Ovary (tissue), 10 donors: Measurements from ENCODE around the gene DNTT. TPM values are rescaled to one million over a fixed set of nuclear protein-coding genes. Genes with fewer than 3 reads are reported as not detected.

Experiments used
- DNase-seq, 5 donors: peaks; one replicate each; pipeline ENCODE4 v3.0.0-alpha.2; 2019 to 2020
- H3K27ac ChIP-seq, 2 donors: fragments of 200-600 bp; one replicate each; pipeline versions ENCODE4 v1.5.1 to v1.8.0; 2019 to 2022
- H3K27me3 ChIP-seq: fragments of 200-600 bp; one replicate; pipeline ENCODE4 v1.8.0; 2022
- H3K36me3 ChIP-seq: fragments of 200-600 bp; sonication (generic); one replicate; pipeline ENCODE4 v1.5.1; 2019
- H3K4me1 ChIP-seq: one replicate; pipeline ENCODE4 v1.8.1; 2013; ENCODE audit warnings: mild to moderate bottlenecking, moderate library complexity; ENCODE audit not compliant: insufficient read depth
- H3K4me3 ChIP-seq: fragments of 200-600 bp; sonication (generic); one replicate; pipeline ENCODE4 v1.5.1; 2017
- H3K9me3 ChIP-seq, 2 donors: fragments of 200-600 bp in 1 of 2; sonication (generic) in 1 of 2; one replicate each; pipeline versions ENCODE4 v1.5.1 to v1.8.1; 2013 to 2019; ENCODE audit warnings: mild to moderate bottlenecking in 1 of 2, moderate library complexity in 1 of 2
- CTCF ChIP-seq, 3 donors: fragments of 450-650 bp in 2 of 3; fragments of 200-600 bp in 1 of 3; IDR thresholded peaks; one replicate each; pipeline versions ENCODE4 v1.5.1 to v1.8.0; 2016 to 2022; ENCODE audit warnings: antibody characterized with exemption in 3 of 3, mild to moderate bottlenecking in 1 of 3
- EP300 ChIP-seq: sonication (generic); formaldehyde crosslinking; IDR thresholded peaks from one replicate; pipeline ENCODE4 v1.6.1; 2017; ENCODE audit warnings: antibody characterized with exemption
- POLR2A ChIP-seq: fragments of 450-650 bp; IDR thresholded peaks from one replicate; pipeline ENCODE4 v1.6.1; 2017; ENCODE audit warnings: antibody characterized with exemption, mild to moderate bottlenecking, moderate library complexity
- WGBS, 3 donors: extraction: QIAGEN DNeasy Blood & Tissue Kit in 1 of 3; methylation state at CpG; one replicate each; pipeline versions ENCODE4 v1.1.5 to v1.1.7; 2013 to 2017; 5-methylcytosine and 5-hydroxymethylcytosine counted together
- intact Hi-C, 4 donors: fragments of 100-400 bp; cut with DNase I; formaldehyde crosslinking; loops; one replicate each; pipeline versions ENCODE4 v1.11.0 to v1.15.1; 2022 to 2023
- long read RNA-seq, 3 donors: library from polyadenylated mRNA in 2 of 3; unstranded in 2 of 3; transcript quantifications; one replicate each; pipeline ENCODE4 v2.0.0 and lab custom pipeline, GENCODE V29; 2021 to 2026
- polyA plus RNA-seq, 2 donors: library from polyadenylated mRNA; stranded (reverse); fragments of 200-250 nt in 1 of 2; fragments of 350-450 nt in 1 of 2; fragmentation: Illumina TruSeq in 1 of 2; extraction: RNeasy Lipid Tissue Mini Kit (QIAGEN cat#74804) in 1 of 2; gene quantifications; one replicate each; pipeline ENCODE4 v1.2.3, GENCODE V29; 2013 to 2014
- total RNA-seq, 7 donors: library from RNA; depleted of rRNA in 2 of 7; stranded (reverse); fragments of >200 nt in 2 of 7; fragmentation: NEBNext Ultra II Directional in 3 of 7; extraction: Animal tissue kit (Norgen Biotek cat#: 25700) in 3 of 7; gene quantifications; one replicate each; pipeline versions ENCODE4 v1.1.0 to v1.2.4, GENCODE V29; 2016 to 2023
- donor health status: DM: no; HTN: no; CAD: no; lungs with moderate emphysema.
- donor health status: DM: no; HTN: no; CAD: no.
- donor health status: Bipolar disorder and iron deficiency.
- donor health status: DM: yes; HTN: yes; CAD: no.
- donor health status: DM: no; HTN: no; CAD: no.
- donor health status: DM: yes; HTN: yes; CAD: no.

Gene DNTT
- total RNA-seq: not detected
- polyA plus RNA-seq: not detected
- long read RNA-seq, donor 1: 0 reads
- long read RNA-seq, donor 2: 0 reads
- long read RNA-seq, donor 3: 0 reads

GRCh38 chr10:96304230-96304629 lies at the start of gene DNTT:
DNTT (plus strand) TSS chr10:96304434; CDS start chr10:96304498, 64 bp downstream.
- Histone ChIP-seq H3K4me1 (peaks cover 4% of the 10 kb centered on the region), H3K36me3 (no peaks in the 10 kb centered on the region), H3K9me3 (no peaks in the 10 kb centered on the region), H3K27me3 (no peaks in the 10 kb centered on the region), H3K27ac (no peak within 1 kb of the TSS), H3K4me3 (no peak within 1 kb of the TSS)
- intact Hi-C loops: no loop called here
- TF ChIP-seq EP300 (no peak), POLR2A (no peak), CTCF (IDR thresholded peaks at IDR 0.05) (no peak)
- WGBS, 3 donors: 79 to 87% (median 86%) methylated on average over 8 of the region's 8 CpGs
- DNase-seq: no peak

- no peak for DNase-seq
- H3K36me3 ChIP-seq: no peaks in the 10 kb centered on the region
- no peak overlapping the region for H3K27ac ChIP-seq
- H3K9me3 ChIP-seq: no peaks in the 10 kb centered on the region
- no peaks in the 10 kb centered on the region for H3K27me3 ChIP-seq
- H3K4me3 ChIP-seq: no peak overlapping the region
- no peaks in the 10 kb centered on the region for H3K4me1 ChIP-seq
- TF ChIP-seq POLR2A: no peak
- intact Hi-C loops: no loop called here
- 74 to 76% (median 75%) methylated on average over 5 of the region's 5 CpGs for WGBS, 3 donors
These were observed 49.3 kb upstream of the DNTT start for GRCh38 chr10:96254976-96255375.

GRCh38 chr10:96255549-96256333 lies 48.5 kb upstream of the DNTT start:
- intact Hi-C loops: no loop called here
- H3K9me3 ChIP-seq: no peaks in the 10 kb centered on the region
- no peaks in the 10 kb centered on the region for H3K27me3 ChIP-seq
- DNase-seq: no peak
- WGBS, 3 donors: 40 to 58% (median 54%) methylated on average over 6 of the region's 6 CpGs
- no peak for TF ChIP-seq EP300
- no peak for TF ChIP-seq CTCF (IDR thresholded peaks at IDR 0.05)
- TF ChIP-seq POLR2A: no peak
- no peaks in the 10 kb centered on the region for H3K4me1 ChIP-seq
- H3K4me3 ChIP-seq: no peak overlapping the region
- no peak overlapping the region for H3K27ac ChIP-seq
- H3K36me3 ChIP-seq: no peaks in the 10 kb centered on the region

- TF ChIP-seq POLR2A (no peak), EP300 (no peak), CTCF (IDR thresholded peaks at IDR 0.05) (no peak)
- no peak for DNase-seq
- no peaks in the 10 kb centered on the region for H3K9me3 ChIP-seq
- no peaks in the 10 kb centered on the region for H3K36me3 ChIP-seq
- no peaks in the 10 kb centered on the region for H3K27me3 ChIP-seq
- no peaks in the 10 kb centered on the region for H3K4me1 ChIP-seq
- WGBS, 3 donors: 15 to 21% (median 15%) methylated on average over 4 of the region's 4 CpGs
- intact Hi-C loops: no loop called here
- no peak overlapping the region for H3K4me3 ChIP-seq
- no peak overlapping the region for H3K27ac ChIP-seq
These were observed 46.3 kb upstream of the DNTT start for GRCh38 chr10:96257944-96258343.

GRCh38 chr10:96259150-96259549 lies 45.1 kb upstream of the DNTT start:
- no peak for DNase-seq
- Histone ChIP-seq H3K9me3 (no peaks in the 10 kb centered on the region), H3K4me1 (no peaks in the 10 kb centered on the region), H3K27ac (no peak overlapping the region), H3K36me3 (no peaks in the 10 kb centered on the region), H3K27me3 (no peaks in the 10 kb centered on the region), H3K4me3 (no peak overlapping the region)
- TF ChIP-seq EP300 (no peak), POLR2A (no peak), CTCF (IDR thresholded peaks at IDR 0.05) (no peak)
- WGBS, 3 donors: 60 to 68% (median 65%) methylated on average over 6 of the region's 6 CpGs
- intact Hi-C loops: no loop called here
